Measurements from ENCODE around the gene ALCAM.

Gene ALCAM

DNA sequence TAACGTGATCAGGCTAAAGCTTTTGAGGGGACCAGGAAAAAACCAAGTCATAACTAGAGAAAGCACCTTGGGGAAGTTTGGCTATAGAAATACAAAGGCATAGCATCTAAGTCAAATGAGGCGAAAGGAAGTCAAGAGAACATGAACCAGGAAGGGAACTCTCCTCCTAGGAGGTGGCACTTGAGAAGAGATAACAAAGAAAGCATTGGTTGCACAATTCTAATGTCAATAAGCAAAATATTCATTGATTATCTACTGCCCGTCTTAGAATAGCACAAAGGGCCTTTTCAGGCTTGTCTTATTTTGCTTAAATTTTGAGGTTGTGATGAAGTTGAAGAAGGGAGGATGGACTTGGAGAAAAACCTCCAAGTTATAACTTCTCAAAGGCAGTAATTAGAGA lies 73.4 kb downstream of the ALCAM start:
- peak overlapping the region; percentile 13 for H3K27ac Mint-ChIP-seq
- no peak for DNase-seq
- H3K36me3 Mint-ChIP-seq (ENCODE audit: low read depth), result peaks cover 25% of the 10 kb centered on the region
- TF ChIP-seq, protein P1, sequence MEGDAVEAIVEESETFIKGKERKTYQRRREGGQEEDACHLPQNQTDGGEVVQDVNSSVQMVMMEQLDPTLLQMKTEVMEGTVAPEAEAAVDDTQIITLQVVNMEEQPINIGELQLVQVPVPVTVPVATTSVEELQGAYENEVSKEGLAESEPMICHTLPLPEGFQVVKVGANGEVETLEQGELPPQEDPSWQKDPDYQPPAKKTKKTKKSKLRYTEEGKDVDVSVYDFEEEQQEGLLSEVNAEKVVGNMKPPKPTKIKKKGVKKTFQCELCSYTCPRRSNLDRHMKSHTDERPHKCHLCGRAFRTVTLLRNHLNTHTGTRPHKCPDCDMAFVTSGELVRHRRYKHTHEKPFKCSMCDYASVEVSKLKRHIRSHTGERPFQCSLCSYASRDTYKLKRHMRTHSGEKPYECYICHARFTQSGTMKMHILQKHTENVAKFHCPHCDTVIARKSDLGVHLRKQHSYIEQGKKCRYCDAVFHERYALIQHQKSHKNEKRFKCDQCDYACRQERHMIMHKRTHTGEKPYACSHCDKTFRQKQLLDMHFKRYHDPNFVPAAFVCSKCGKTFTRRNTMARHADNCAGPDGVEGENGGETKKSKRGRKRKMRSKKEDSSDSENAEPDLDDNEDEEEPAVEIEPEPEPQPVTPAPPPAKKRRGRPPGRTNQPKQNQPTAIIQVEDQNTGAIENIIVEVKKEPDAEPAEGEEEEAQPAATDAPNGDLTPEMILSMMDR (IDR thresholded peaks at IDR 0.05), result no peak
- no peaks in the 10 kb centered on the region for H3K27me3 Mint-ChIP-seq (ENCODE audit: low read depth, poor library complexity)
- peaks cover 4% of the 10 kb centered on the region for H3K4me1 Mint-ChIP-seq
- H3K4me3 Mint-ChIP-seq, result no peak overlapping the region
- peaks cover 23% of the 10 kb centered on the region for H3K9me3 Mint-ChIP-seq

DNA sequence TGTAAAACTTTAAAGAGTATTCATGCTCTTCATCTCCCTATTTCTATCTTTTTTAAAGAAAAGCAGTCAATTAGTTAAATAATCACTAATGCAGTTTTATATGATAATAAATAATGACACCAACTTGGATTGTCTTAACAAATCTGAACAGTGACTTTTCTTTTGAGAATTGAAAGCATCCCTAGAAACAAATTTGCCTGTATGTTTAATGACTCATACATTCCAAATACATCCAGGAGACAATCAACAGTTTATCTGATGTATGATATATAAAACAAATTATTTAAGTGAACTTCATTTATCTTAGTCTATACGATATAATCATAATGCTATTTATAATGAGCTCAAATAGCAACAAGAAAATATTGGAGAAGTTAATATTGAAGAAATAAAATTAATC lies 78.0 kb downstream of the ALCAM start:
- H3K27ac Mint-ChIP-seq, result no peak overlapping the region
- no peak for DNase-seq
- peaks cover 3% of the 10 kb centered on the region for H3K27me3 Mint-ChIP-seq (ENCODE audit: low read depth, poor library complexity)
- TF ChIP-seq, protein P1 (IDR thresholded peaks at IDR 0.05), result no peak
- H3K9me3 Mint-ChIP-seq, result peaks cover 9% of the 10 kb centered on the region
- peaks cover 17% of the 10 kb centered on the region for H3K4me1 Mint-ChIP-seq
- H3K36me3 Mint-ChIP-seq (ENCODE audit: low read depth), result peaks cover 18% of the 10 kb centered on the region
- H3K4me3 Mint-ChIP-seq, result no peak overlapping the region

DNA sequence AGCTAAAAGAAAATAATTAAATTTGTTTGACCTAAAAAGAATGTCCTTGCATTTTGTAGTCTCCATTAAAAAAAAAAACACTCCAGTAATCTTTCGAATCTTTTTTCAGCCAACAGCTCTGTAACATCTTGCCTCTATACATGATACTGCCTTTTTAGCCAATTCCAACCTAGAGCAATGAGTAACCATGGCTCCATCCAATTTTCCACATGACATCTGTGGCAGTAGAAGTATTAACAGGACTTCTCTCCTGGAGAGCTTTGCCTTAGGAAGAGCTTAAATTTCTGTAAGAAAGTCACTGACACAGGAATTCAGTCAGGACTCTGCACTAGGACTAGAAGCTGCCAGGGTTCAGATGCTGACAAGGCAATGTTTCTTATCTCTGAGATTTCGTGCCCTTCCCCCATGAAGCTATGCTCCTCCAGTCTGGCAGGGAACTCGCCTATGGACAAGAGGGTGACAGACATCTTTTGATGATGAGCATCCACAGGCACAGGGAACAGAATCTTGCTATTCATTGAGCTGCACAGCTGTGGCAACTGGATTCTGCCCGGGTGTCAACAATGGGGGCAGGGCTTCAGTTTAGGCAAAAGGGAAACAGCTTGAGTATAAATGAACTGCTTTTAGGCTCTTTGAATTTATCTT lies 81.8 kb downstream of the ALCAM start:
- Mint-ChIP-seq H3K9me3 (peaks cover 23% of the 10 kb centered on the region), H3K36me3 (ENCODE audit: low read depth) (peaks cover 40% of the 10 kb centered on the region), H3K27me3 (ENCODE audit: low read depth, poor library complexity) (peaks cover 3% of the 10 kb centered on the region), H3K4me1 (peaks cover 17% of the 10 kb centered on the region), H3K4me3 (no peak overlapping the region), H3K27ac (peak overlapping the region; percentile 79)
- DNase-seq, result no peak
- TF ChIP-seq, protein P1 (IDR thresholded peaks at IDR 0.05), result no peak

DNA sequence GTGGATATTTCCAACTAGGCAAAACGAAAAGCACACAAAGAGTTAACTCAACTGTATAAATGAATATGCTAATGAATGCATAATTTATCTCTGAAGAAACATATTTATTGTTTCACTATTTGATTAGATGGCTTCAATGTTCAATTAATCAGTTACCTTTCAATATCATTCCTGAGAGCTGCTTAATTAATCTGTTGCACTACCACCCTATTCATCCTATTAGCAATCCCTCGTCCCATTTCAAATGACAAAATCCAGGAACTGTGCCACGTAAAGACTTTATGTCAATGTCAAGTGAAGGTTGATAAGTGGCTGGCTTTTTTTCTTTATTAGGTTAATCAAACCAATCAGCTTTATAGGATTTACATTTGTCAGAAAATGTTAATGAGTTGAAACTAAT lies 82.7 kb downstream of the ALCAM start:
- Mint-ChIP-seq H3K4me1 (peaks cover 13% of the 10 kb centered on the region), H3K9me3 (peaks cover 30% of the 10 kb centered on the region), H3K4me3 (no peak overlapping the region), H3K36me3 (ENCODE audit: low read depth) (peaks cover 44% of the 10 kb centered on the region), H3K27ac (no peak overlapping the region), H3K27me3 (ENCODE audit: low read depth, poor library complexity) (peaks cover 3% of the 10 kb centered on the region)
- TF ChIP-seq, protein P1 (IDR thresholded peaks at IDR 0.05), result no peak
- DNase-seq, result no peak

DNA sequence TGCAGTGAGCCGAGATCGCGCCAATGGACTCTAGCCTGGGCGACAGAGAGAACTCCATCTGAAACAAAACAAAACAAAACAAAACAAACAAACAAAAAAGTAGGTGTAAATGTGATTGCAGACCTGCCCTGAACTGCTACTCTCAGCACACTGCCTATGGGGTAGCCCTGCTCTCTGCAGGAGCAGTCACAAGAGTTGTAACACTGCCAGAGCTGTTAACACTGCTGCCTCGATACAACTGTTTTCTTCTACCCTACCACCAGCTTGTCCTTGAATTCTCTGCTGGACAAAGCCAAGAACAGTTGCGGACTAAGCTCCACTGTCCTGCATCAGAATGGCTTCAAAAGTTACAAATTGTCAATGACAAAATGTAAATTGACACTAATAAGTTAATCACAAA lies 89.3 kb downstream of the ALCAM start:
- Mint-ChIP-seq H3K27me3 (ENCODE audit: low read depth, poor library complexity) (no peaks in the 10 kb centered on the region), H3K9me3 (peaks cover 25% of the 10 kb centered on the region), H3K36me3 (ENCODE audit: low read depth) (peaks cover 31% of the 10 kb centered on the region), H3K4me3 (no peak overlapping the region), H3K4me1 (peaks cover 21% of the 10 kb centered on the region), H3K27ac (peak overlapping the region; percentile 45)
- TF ChIP-seq, protein P1 (IDR thresholded peaks at IDR 0.05), result no peak
- DNase-seq, result no peak

DNA sequence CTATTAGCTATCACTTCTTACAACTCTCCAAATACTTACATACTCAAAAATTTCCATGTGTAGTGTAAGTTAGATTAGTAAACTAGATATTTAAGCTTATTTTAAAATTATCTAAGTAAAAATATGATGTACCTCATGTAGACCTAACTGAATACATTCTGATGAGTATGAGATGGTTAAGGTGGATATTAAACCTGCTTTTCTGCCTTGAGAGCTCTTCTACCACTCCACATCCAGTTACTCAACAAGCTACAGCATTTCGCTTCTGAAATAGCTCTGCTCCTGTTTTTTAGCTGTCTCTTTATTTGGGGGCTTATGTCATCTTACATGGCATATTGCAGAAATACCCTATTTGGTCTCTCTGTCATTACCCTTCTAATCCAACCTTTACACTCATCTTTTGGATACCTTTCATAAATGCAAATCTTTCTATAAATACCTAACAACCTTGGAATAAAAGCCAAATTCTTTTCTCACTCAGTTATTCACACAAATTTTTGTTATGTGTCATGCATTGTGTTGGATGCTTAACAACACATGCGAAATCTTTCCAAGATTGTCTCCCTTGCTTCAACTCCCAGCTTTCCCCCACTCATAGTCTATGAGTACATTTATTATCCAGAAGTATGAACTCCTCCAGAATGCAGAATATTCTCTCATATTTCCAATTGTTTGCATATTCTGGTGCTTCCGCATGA lies 92.0 kb downstream of the ALCAM start:
- no peak overlapping the region for H3K4me3 Mint-ChIP-seq
- no peak overlapping the region for H3K27ac Mint-ChIP-seq
- H3K9me3 Mint-ChIP-seq, result peaks cover 6% of the 10 kb centered on the region
- no peak for DNase-seq
- TF ChIP-seq, protein P1 (IDR thresholded peaks at IDR 0.05), result no peak
- H3K36me3 Mint-ChIP-seq (ENCODE audit: low read depth), result peaks cover 7% of the 10 kb centered on the region
- peaks cover 21% of the 10 kb centered on the region for H3K4me1 Mint-ChIP-seq
- no peaks in the 10 kb centered on the region for H3K27me3 Mint-ChIP-seq (ENCODE audit: low read depth, poor library complexity)
